GM12891 (cell line): ENCODE measurements around the gene VIL1.

Source experiments
- DNase-seq: peaks from one replicate; pipeline ENCODE4 v3.0.0; 2011; ENCODE audit warnings: low spot score; ENCODE audit not compliant: insufficient read length
- FAIRE-seq: peaks from 2 replicates; lab custom pipeline; 2011; peaks lifted over from hg19 to GRCh38; lab: Jason Lieb, UNC
- PAX5 ChIP-seq: IDR thresholded peaks from 2 replicates; pipeline ENCODE4 v1.6.1; 2011; ENCODE audit warnings: low read length, moderate library complexity, mild to moderate bottlenecking; ENCODE audit not compliant: insufficient read depth, severe bottlenecking
- POLR2A ChIP-seq: IDR thresholded peaks from 2 replicates; pipeline ENCODE4 v1.6.1; 2011; ENCODE audit warnings: low read depth, low read length, control low read depth
- POLR2AphosphoS5 ChIP-seq: IDR thresholded peaks from 2 replicates; pipeline ENCODE4 v1.6.1; 2011; ENCODE audit warnings: low read depth, low read length, control low read depth
- POU2F2 ChIP-seq: IDR thresholded peaks from 2 replicates; pipeline ENCODE4 v1.6.1; 2011; ENCODE audit warnings: low read depth, mild to moderate bottlenecking, control low read depth, low read length, moderate library complexity
- SPI1 ChIP-seq: IDR thresholded peaks from 2 replicates; pipeline ENCODE4 v1.6.1; 2011; ENCODE audit warnings: low read depth, low read length, control low read depth
- TAF1 ChIP-seq: IDR thresholded peaks from 2 replicates; pipeline ENCODE4 v1.6.1; 2011; ENCODE audit warnings: low read depth, low read length, control low read depth

Gene VIL1

GRCh38 chr2:218452079-218452478 is 33.2 kb downstream of the VIL1 start:
- DNase-seq (no peak), FAIRE-seq (no peak)
- TF ChIP-seq PAX5 (no peak), SPI1 (no peak), POLR2A (no peak)

DNA sequence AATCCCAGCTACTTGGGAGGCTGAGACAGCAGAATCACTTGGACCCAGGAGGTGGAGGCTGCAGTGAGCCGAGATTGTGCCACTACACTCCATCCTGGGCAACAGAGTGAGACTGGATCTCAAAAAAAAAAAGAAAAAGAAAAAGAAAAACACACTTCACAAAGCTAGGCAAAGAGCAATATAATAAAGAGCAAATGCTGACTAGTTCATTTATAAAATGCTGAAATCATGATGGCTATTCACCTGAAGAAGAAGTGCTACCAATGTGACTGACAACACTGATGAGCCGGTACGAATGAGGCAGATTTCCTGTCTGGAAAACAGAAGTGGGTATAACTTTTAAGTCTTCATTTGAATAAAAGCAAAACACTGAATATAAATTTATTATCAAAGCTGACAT is 37.9 kb downstream of the VIL1 start:
- DNase-seq (no peak), FAIRE-seq (no peak)
- TF ChIP-seq POLR2A (no peak), POLR2AphosphoS5 (no peak), POU2F2 (no peak), SPI1 (no peak), TAF1 (no peak), PAX5 (no peak)

GRCh38 chr2:218458598-218458997 is 39.7 kb downstream of the VIL1 start:
- no peak for TF ChIP-seq PAX5
- TF ChIP-seq POLR2A, result no peak
- no peak for TF ChIP-seq TAF1
- TF ChIP-seq POU2F2, result no peak
- no peak for TF ChIP-seq SPI1
- TF ChIP-seq POLR2AphosphoS5, result no peak
- DNase-seq (no peak), FAIRE-seq (no peak)

DNA sequence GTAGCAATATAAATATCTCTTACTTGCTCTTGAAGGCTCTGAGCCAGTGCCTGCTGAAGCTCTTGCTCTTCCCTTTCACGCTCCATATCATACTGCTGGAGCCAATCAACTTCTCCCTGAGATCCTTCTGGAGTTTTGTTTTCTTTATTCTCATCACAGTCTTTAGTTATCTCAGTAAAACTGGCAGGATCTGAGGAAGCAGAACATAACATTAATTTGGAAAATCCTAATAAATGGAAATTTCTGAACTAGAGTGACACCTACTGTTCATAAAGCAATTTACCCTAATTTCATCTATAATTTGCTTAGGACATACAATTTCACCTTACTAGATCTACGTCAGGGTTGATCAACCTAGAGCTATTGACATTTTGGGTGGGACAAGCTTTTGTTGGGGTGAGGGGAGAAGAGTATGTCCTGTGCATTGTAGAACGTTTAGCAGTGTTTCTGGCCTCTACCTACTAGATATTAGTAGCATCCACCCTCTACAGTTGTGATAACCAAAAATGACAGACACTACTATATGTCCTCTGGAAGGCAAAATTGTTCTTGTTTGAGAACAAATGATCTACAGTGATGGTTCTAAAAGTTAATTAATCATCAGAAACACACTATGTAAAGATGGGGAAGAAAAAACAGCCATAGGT is 47.2 kb downstream of the VIL1 start:
- TF ChIP-seq POU2F2 (no peak), POLR2AphosphoS5 (no peak)
- DNase-seq (no peak), FAIRE-seq (peak; percentile 76)

DNA sequence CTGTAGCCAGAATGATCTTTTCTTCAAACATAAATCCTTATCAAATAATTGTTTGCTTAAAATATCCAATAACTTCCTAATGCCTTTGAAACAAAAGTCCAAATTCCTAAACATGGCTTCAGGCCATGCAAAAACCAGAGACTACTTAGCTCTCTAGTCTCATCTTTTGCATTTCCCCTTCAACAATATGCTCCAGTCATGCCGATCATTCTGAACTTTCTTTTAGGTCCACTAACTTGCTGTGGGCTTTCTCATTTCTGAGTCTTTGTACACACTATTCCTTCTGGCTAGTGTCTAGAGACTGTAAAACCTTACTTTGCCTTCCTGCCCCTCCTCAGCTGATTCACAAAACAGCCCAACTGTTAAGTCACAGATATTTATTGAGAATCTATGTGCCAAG is 51.5 kb downstream of the VIL1 start:
- TF ChIP-seq SPI1 (no peak), POLR2AphosphoS5 (no peak), POU2F2 (no peak), TAF1 (no peak), PAX5 (no peak), POLR2A (no peak)
- FAIRE-seq (no peak), DNase-seq (no peak)

DNA sequence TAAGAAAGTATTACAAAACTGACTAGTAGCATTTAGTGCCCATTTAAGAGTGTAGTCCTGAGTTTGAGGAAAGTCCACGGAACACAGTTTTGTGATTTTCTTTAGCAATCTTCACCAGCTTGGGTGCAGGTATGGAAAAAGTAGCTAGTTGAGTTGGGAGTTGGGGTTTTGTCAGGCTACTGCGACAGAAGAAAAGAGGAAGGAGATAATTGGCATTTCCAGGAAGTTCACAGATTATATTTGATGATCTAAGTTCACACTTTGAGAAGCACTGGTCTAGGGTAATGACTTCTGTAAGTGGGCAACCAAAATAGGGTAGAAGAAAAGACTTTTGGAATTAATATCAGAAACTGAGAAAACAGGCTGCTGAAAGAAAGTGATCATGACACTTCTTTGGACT is 52.1 kb downstream of the VIL1 start:
- FAIRE-seq, result peak; percentile 38
- no peak for DNase-seq

DNA sequence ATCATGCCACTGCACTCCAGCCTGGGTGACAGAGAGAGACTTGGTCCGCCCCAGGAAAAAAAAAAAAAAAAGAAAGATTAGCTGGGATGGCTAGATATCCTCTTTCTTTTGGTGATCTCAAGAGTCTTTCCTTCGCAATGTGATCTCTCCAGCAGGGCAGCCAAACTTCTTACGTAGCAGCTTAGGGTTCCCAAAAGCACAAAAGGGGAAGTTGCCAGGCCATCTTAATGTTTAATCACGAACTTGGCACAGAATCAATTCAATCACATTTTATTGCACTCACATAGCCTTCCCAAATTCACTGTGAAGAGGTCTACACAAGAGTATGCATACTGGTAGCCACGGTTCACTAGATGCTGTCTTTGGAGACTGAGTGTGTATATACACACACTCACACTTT is 53.1 kb downstream of the VIL1 start:
- DNase-seq, result no peak
- TF ChIP-seq SPI1, result 0 out of 2 replicates have a peak, but pooled peaks have one; percentile 15
- TF ChIP-seq POLR2A, result no peak
- no peak for FAIRE-seq

More for the DNA sequence above, 52.1 kb downstream of the VIL1 start:
- TF ChIP-seq POU2F2 (no peak), SPI1 (no peak), POLR2A (no peak), POLR2AphosphoS5 (no peak)

DNA sequence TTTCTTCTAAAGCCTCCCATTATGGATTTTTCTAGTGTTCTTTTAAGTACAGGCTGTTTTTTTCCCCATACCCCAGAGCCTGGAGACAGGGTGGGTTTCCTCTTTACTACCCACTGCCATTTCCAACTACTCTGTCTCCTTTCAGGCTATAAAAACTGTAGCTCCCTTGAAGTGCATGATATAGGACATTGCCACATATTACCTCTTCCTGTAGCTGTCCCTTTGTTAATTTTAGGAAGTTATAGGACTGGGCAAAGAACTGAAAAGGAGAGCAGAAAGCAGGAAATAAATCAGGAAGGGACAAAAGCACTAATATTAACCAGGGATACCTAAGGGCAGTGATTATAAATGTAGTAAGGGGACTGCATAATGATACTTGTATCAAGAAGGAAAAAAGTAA is 54.1 kb downstream of the VIL1 start:
- no peak for DNase-seq
- TF ChIP-seq POLR2AphosphoS5, result no peak
- no peak for TF ChIP-seq POU2F2
- no peak for TF ChIP-seq POLR2A
- no peak for FAIRE-seq

- FAIRE-seq, result peak; percentile 33
- TF ChIP-seq PAX5, result no peak
- TF ChIP-seq TAF1, result no peak
- no peak for TF ChIP-seq POLR2AphosphoS5
- no peak for TF ChIP-seq POU2F2
- no peak for TF ChIP-seq POLR2A
- TF ChIP-seq SPI1, result no peak
- no peak for DNase-seq
These were observed 55.6 kb downstream of the VIL1 start for GRCh38 chr2:218474527-218474926.

DNA sequence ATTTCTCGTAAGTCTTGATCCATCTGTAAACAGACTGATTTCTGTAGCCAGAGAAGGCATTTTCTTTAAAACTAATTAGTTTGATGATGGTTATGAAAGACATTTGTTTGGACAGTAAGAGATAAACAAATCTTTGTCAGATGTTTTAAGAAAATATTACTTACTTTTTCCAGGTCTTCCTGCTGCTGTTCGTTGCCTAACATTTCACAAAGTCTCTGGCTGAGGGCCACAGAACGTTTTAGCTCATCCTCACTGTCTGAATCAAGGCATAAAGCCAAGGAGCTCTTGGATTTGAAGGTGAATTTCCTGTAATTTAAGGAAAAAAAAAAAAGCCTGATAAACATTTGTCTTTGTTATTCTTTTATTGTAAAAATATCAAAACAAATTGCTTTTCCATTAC is 57.8 kb downstream of the VIL1 start:
- FAIRE-seq (no peak), DNase-seq (no peak)
- TF ChIP-seq POLR2A (no peak), POLR2AphosphoS5 (no peak), TAF1 (no peak), SPI1 (no peak), PAX5 (no peak), POU2F2 (no peak)
